Vagina (tissue), 2 donors: ENCODE results near the gene GRK1. TPM values are rescaled to one million over a fixed set of nuclear protein-coding genes. Genes with fewer than 3 reads are reported as not detected.

ENCODE experiments used
- DNase-seq, 2 donors: peaks; one replicate each; pipeline ENCODE4 v3.0.0-alpha.2; 2017; ENCODE audit errors: extremely low spot score in 2 of 2
- H3K27ac ChIP-seq: fragments of 200-600 bp; sonication (generic); one replicate; pipeline ENCODE4 v1.5.1; 2019
- H3K27me3 ChIP-seq: fragments of 200-600 bp; sonication (generic); one replicate; pipeline ENCODE4 v1.5.1; 2019
- H3K36me3 ChIP-seq, 2 donors: fragments of 200-600 bp; sonication (generic); one replicate each; pipeline ENCODE4 v1.5.1; 2017 to 2019
- H3K4me1 ChIP-seq: fragments of 200-600 bp; sonication (generic); one replicate; pipeline ENCODE4 v1.5.1; 2019
- H3K4me3 ChIP-seq, 2 donors: fragments of 200-600 bp; sonication (generic); 1 replicate in 1 of 2; 2 replicates in 1 of 2; pipeline ENCODE4 v1.5.1; 2016 to 2019
- H3K9me3 ChIP-seq: fragments of 200-600 bp; sonication (generic); one replicate; pipeline ENCODE4 v1.5.1; 2019
- POLR2A ChIP-seq, 2 donors: fragments of 450-650 bp; IDR thresholded peaks; one replicate each; pipeline ENCODE4 v1.6.1; 2017; ENCODE audit warnings: antibody characterized with exemption in 2 of 2, mild to moderate bottlenecking in 2 of 2, moderate library complexity in 2 of 2
- POLR2AphosphoS5 ChIP-seq, 2 donors: sonication (generic); formaldehyde crosslinking; IDR thresholded peaks; one replicate each; pipeline ENCODE4 v1.9.0; 2017; ENCODE audit warnings: antibody characterized with exemption in 2 of 2, mild to moderate bottlenecking in 2 of 2, low read depth in 1 of 2; ENCODE audit not compliant: insufficient read depth in 1 of 2
- intact Hi-C: fragments of 100-400 bp; cut with DNase I; formaldehyde crosslinking; loops from one replicate; pipeline ENCODE4 v1.15.1; 2023
- total RNA-seq: library from RNA; depleted of rRNA; stranded (reverse); fragments of >200 nt; gene quantifications from one replicate; pipeline ENCODE4 v1.2.3, GENCODE V29; 2016
- TF ChIP-seq, protein P1 (sequence below), 3 experiments: fragments of 450-650 bp in 2 of 3; fragments of 200-600 bp in 1 of 3; sonication (generic) in 1 of 3; IDR thresholded peaks; one replicate each; pipeline ENCODE4 v1.5.1; 2017 to 2019; ENCODE audit warnings: antibody characterized with exemption in 3 of 3, mild to moderate bottlenecking in 2 of 3, moderate library complexity in 2 of 3

Gene GRK1
- total RNA-seq, 1 donor from 2014 or later: not detected

DNA sequence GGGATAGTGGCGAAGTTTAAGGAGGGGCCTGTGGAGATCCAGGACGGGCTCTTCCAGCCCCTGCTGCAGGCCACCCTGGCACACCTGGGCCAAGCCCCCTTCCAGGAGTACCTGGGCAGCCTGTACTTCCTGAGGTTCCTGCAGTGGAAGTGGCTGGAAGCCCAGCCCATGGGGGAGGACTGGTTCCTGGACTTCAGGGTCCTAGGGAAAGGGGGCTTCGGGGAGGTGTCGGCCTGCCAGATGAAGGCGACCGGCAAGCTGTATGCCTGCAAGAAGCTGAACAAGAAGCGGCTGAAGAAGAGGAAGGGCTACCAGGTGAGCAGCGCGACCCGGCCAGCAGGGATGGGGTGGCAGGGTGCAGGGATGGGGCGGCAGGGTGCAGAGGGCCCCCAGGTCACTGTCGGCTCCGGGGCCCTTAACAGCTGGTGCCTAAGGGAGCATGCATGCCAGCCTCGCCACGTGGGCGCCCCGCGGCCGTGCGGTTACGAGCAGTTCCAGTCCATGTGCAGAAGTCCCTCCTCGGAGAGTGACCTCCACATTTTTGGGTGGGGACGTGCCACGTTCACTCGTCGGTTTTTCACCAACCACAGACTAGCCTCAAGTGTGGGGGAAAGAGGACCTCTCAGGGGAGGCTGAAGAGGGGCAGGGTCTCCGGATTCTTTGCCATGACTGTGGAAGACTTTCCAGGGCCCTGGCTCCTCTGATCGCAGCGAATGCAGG lies 912 bp downstream of the GRK1 start:
- intact Hi-C loops: no loop called here
- no peak overlapping the region for H3K4me3 ChIP-seq
- no peak overlapping the region for H3K27ac ChIP-seq
- H3K9me3 ChIP-seq: no peaks in the 10 kb centered on the region
- H3K36me3 ChIP-seq: no peaks in the 10 kb centered on the region
- no peaks in the 10 kb centered on the region for H3K27me3 ChIP-seq
- no peaks in the 10 kb centered on the region for H3K4me1 ChIP-seq
- no peak for DNase-seq
- TF ChIP-seq POLR2A (IDR thresholded peaks at IDR 0.05) (no peak), POLR2AphosphoS5 (IDR thresholded peaks at IDR 0.05; ENCODE audit: insufficient read depth in 1 of 2, low read depth in 1 of 2) (no peak)
- TF ChIP-seq, protein P1, sequence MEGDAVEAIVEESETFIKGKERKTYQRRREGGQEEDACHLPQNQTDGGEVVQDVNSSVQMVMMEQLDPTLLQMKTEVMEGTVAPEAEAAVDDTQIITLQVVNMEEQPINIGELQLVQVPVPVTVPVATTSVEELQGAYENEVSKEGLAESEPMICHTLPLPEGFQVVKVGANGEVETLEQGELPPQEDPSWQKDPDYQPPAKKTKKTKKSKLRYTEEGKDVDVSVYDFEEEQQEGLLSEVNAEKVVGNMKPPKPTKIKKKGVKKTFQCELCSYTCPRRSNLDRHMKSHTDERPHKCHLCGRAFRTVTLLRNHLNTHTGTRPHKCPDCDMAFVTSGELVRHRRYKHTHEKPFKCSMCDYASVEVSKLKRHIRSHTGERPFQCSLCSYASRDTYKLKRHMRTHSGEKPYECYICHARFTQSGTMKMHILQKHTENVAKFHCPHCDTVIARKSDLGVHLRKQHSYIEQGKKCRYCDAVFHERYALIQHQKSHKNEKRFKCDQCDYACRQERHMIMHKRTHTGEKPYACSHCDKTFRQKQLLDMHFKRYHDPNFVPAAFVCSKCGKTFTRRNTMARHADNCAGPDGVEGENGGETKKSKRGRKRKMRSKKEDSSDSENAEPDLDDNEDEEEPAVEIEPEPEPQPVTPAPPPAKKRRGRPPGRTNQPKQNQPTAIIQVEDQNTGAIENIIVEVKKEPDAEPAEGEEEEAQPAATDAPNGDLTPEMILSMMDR (IDR thresholded peaks at IDR 0.05): no peak

DNA sequence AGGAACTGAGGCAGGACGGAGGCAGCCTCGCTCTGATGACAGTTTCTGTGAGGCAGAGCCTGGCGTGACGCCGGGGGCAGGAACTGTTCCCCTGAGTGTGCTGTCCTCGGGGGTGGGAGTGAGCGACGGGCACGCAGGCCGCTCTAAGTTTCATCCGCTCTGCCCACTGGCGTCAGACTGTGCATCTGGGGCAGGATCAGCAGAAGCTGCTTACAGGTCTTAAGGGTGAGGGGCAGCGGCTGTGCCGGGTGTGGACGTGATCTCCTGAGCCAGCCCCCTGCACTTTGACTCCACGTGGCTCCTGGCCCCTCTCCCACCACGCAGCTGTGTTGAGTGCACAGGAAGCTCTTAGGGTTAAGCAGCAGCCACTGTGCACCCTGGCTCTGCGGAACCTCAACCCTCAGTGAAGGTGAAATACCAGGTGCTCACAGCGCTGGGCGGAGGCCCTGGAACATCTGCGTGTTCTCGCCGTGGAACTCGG lies 1.5 kb downstream of the GRK1 start:
- no peaks in the 10 kb centered on the region for H3K36me3 ChIP-seq
- H3K27ac ChIP-seq: no peak overlapping the region
- DNase-seq: no peak
- no peaks in the 10 kb centered on the region for H3K9me3 ChIP-seq
- no peak overlapping the region for H3K4me3 ChIP-seq
- intact Hi-C loops: no loop called here
- no peaks in the 10 kb centered on the region for H3K27me3 ChIP-seq
- H3K4me1 ChIP-seq: no peaks in the 10 kb centered on the region
- no peak for TF ChIP-seq POLR2A (IDR thresholded peaks at IDR 0.05)
- TF ChIP-seq, protein P1 (IDR thresholded peaks at IDR 0.05): no peak
- TF ChIP-seq POLR2AphosphoS5 (IDR thresholded peaks at IDR 0.05; ENCODE audit: insufficient read depth in 1 of 2, low read depth in 1 of 2): no peak

DNA sequence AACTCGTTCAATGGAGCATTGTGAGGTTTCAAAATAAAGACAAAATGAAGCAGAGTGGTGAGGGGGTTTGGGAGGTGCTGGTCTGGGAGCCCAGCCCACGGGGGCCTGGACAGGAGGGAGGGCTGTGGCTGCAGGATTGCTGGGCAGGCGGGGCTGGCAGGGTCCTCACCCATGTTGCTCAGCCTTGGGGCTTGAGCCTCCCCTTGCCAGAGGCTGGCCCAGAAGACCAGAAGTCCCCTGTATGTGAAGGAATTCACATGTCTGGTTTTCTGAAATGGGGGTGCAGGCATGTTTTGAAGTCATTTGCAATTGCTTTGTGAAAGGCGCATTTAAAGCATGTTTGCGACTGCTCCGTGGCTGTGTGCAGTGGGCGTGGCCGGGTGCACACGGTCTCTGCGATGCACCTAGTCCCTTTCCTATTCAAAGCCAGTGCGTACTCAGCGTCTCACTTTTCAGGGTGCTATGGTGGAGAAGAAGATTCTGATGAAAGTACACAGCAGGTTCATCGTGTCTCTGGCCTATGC lies 2.3 kb downstream of the GRK1 start:
- TF ChIP-seq POLR2AphosphoS5 (IDR thresholded peaks at IDR 0.05; ENCODE audit: insufficient read depth in 1 of 2, low read depth in 1 of 2): no peak
- TF ChIP-seq, protein P1 (IDR thresholded peaks at IDR 0.05): no peak
- TF ChIP-seq POLR2A (IDR thresholded peaks at IDR 0.05): no peak
- H3K4me1 ChIP-seq: no peaks in the 10 kb centered on the region
- no peaks in the 10 kb centered on the region for H3K9me3 ChIP-seq
- intact Hi-C loops: no loop called here
- no peak for DNase-seq
- no peaks in the 10 kb centered on the region for H3K27me3 ChIP-seq
- H3K4me3 ChIP-seq: no peak overlapping the region
- H3K36me3 ChIP-seq: no peaks in the 10 kb centered on the region
- no peak overlapping the region for H3K27ac ChIP-seq

DNA sequence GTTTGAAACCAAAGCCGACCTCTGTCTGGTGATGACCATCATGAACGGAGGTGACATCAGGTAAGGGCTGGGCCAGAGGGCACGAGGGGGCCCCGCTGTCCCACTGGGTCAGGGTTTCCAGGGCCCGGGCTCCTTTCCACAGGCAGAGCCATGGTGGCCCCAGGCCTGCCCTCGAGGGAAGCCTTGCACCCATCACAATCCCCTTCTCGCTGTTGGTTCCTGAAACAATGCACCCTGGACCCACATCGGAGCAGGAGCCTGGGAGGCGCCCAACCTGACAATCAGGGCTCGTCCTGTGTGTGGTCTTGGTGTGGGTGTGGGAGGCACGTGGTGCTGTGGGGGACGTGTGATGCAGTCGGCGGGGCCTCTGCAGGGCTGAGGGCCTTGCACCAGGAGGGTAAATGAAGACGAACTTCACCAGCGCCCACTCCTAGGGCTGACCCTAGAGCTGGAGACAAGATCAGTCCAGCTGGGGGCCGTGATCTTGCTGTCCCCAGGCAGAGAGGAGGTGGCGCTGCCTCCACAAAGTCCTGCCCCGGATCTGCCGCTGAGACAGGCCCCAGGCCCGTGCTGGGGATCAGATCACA lies 2.8 kb downstream of the GRK1 start:
- intact Hi-C loops: no loop called here
- Histone ChIP-seq H3K36me3 (no peaks in the 10 kb centered on the region), H3K4me1 (no peaks in the 10 kb centered on the region), H3K4me3 (no peak overlapping the region), H3K27me3 (no peaks in the 10 kb centered on the region), H3K27ac (no peak overlapping the region), H3K9me3 (no peaks in the 10 kb centered on the region)
- DNase-seq: no peak
- no peak for TF ChIP-seq POLR2AphosphoS5 (IDR thresholded peaks at IDR 0.05; ENCODE audit: insufficient read depth in 1 of 2, low read depth in 1 of 2)
- no peak for TF ChIP-seq POLR2A (IDR thresholded peaks at IDR 0.05)
- TF ChIP-seq, protein P1 (IDR thresholded peaks at IDR 0.05): no peak

DNA sequence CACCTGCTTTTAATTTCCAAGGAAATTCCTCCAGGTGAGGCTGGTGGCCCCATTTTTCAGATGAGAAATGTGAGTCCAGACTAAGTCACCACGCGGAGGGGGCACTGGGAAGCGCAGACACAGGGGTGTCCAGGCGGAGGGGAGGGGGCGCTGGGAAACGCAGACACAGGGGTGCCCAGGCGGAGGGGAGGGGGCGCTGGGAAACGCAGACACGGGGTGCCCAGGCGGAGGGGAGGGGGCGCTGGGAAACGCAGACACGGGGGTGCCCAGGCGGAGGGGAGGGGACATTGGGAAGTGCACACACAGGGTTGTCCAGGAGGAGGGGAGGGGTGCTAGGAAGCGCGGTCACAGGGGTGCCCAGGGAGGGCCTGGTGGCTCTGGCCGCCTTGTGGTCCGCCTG lies 3.5 kb downstream of the GRK1 start:
- Histone ChIP-seq H3K27ac (no peak overlapping the region), H3K9me3 (no peaks in the 10 kb centered on the region), H3K27me3 (no peaks in the 10 kb centered on the region), H3K4me1 (no peaks in the 10 kb centered on the region), H3K36me3 (no peaks in the 10 kb centered on the region), H3K4me3 (no peak overlapping the region)
- intact Hi-C loops: no loop called here
- no peak for TF ChIP-seq POLR2A (IDR thresholded peaks at IDR 0.05)
- TF ChIP-seq, protein P1 (IDR thresholded peaks at IDR 0.05): no peak
- TF ChIP-seq POLR2AphosphoS5 (IDR thresholded peaks at IDR 0.05; ENCODE audit: insufficient read depth in 1 of 2, low read depth in 1 of 2): no peak
- no peak for DNase-seq
